Pulmonary artery endothelial cell (primary cell): ENCODE data around the gene MFSD6. TPM values are rescaled to one million over a fixed set of nuclear protein-coding genes. Genes with fewer than 3 reads are reported as not detected.
"Not testable (repeated sequence)": the region's sequence is repeated elsewhere in the genome, so short reads cannot be mapped to it uniquely, and the experiment has no call there.

ENCODE experiments used
- DNase-seq: peaks from one replicate; pipeline ENCODE4 v3.0.0-alpha.2; 2011; ENCODE audit warnings: low read depth, low spot score
- total RNA-seq: library from RNA; depleted of rRNA; stranded (reverse); fragments of >200 nt; gene quantifications from 2 replicates; pipeline ENCODE4 v1.2.3, GENCODE V29; 2014

Gene MFSD6
- total RNA-seq, 1 donor from 2014 or later: 10.0 TPM

DNA sequence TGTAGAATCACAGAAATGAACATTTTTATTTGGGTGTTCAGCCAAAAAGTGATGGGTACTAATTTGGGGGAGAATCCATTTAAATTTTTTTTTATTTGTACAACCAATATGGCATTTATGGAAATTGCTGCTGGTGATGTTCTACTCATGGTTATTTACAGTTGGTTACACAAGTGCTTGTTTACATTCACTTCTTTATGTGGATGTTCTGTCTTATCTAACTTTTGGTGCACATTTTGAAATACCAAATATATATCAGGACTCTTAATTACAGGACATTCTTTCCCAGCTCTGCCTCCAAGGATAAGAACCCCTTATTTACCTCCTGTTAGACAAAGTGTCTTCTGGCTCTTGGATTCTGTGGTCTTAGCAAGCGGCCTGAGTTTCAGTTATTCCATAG, 91.1 kb downstream of the MFSD6 start:
- no peak for DNase-seq

GRCh38 chr2:190500054-190500502, 91.9 kb downstream of the MFSD6 start:
- DNase-seq: no peak

DNA sequence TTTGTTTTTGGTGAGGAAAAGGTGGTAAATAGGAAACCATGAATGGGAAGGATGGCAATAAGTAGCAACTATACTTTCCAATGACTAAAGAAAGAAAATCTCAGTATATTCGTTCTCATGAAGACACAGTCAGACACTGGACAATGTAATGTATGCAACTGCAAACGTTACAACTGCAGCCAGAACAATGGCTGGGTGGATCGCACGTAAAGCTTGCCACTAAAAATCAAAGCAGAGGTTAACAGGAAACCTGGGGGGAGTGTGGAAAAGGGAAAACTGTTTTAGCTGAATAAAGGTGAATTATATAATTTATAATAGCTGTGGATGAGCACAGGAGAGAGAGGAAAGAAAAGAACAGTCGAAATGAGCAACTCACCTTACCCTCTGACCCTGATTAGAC, 93.1 kb downstream of the MFSD6 start:
- no peak for DNase-seq

DNA sequence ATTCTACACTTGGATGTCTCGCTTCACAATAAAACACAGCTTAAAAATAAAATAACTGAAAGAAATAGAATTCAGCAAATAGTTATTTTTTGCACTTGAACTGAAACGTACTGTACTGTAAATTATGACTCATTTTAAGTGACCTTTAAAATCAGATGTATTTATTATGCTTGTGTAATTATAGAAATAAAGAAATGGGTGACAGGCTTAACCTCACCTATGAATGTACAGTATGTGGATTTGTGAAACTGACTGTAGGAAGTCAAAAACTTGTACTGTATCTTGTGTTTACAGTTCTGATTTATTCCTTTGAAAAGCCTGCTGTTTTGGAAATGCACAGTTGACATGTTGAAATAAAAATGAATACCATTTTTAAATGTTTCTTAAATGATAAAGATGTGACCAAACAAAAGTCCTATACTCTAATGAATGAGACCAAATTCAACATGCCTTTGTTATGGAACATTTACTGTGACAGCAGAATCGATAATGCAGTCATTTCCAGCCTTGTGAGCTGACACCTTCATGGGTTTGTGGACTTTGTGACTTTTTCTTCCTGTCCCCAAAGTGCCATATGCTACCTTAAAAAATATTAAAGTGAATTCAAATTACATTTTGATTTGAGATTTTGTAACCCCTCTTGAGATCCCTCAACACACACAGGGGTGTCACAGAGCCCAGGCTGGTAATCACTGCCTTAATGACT, 93.7 kb downstream of the MFSD6 start:
- DNase-seq: no peak

GRCh38 chr2:190503088-190503487, 94.9 kb downstream of the MFSD6 start:
- no peak for DNase-seq

DNA sequence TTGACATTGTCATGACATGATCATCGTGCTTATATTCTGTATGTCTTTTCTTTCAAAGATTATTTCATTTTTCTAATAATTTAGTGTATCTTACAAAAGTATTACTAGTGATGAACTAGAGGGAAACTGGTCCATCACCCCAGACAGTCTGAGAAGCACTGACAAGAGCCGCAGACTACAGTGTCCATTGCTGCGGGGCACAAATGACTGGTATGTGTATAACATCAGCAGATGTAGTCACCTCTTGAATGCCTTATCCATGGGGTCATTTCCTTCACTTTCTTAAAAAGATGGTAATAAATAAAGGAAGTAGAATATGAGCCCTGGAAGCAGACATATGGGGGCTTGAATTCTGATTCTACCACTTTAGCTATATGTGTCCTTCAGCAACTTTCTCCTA, 96.8 kb downstream of the MFSD6 start:
- no peak for DNase-seq

DNA sequence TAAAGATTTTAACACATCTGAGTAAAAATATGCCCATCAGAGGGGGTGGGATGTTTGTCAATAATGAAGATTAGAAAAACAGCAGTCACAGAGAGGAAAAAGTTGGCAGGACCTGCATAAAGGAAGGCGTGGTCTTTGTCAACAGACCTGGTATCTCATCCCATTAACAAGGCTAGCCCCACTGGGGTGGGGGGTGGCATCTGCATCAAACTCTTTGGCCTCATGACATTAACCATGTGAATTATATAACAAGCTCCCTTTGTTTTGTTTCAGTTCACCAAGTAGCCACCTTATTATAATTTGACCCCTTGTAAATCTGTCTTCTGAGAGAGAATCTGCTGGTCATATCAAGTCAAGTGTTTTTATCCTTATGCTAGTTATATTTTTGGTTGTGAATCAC, 97.5 kb downstream of the MFSD6 start:
- no peak for DNase-seq

- DNase-seq: no peak
These were observed 98.5 kb downstream of the MFSD6 start for GRCh38 chr2:190506666-190507065.

GRCh38 chr2:190507135-190507534, 99.0 kb downstream of the MFSD6 start:
- DNase-seq: no peak

DNA sequence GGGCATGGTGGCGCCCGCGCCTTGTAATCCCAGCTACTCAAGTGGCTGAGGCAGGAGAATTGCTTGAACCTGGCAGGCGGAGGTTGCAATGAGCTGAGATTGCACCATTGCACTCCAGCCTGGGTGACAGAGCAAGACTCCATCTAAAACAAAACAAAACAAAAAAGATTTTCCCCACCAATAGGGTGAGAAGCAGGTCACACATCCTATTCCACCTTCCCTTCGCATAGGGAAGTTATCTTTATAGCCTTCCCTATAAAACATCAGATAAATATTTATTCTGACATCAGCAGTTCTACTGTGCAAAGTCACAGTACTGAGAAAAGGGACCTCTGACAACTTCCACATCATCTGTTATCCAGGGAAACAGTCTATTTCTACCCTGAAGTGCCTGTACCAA, 101.7 kb downstream of the MFSD6 start:
- DNase-seq: not testable (repeated sequence)

DNA sequence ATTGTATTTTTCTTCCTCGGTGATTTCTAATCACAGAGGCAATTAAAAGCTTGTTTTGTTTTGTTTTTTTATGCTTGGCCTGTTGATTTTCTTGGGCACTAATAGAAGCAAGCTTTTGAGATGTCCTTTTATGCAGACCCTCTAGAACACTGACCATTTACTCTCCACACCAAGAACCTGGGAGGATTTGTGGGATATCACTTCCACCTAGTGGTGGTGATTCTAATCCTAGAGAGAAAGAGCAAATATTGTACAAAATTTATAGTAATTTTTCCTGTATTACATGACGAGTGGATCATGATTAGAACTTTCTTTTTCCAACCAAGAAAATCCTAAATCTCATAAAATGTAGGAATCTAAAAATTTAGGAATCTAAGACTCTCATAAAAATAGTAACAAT, 102.9 kb downstream of the MFSD6 start:
- no peak for DNase-seq

DNA sequence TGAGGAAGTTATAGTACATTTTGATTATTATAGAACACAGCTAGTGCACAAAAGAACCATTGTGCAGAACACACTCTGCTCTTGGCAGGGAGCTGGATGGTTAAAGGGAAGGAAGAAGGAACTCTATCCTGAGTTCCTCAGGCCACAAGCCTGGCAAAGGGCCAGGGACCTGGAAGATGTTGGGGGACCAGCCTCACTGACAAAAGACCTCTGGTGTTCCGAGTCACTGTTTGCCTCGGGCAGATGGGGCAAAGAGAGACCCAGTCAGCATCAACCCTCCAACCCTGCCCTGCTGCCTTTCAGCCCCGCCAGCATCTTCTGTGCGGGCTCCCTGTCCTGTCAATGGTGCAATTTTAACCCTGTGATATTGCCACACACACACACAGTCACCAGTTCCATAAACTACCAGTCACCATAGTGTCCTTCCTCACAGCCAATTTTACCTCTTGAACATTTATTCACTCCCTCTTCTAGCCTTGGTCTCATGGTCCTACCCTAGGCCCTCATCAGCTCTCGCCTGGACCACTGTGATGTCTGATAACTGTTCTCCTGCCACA, 104.5 kb downstream of the MFSD6 start:
- no peak for DNase-seq

- no peak for DNase-seq
These were observed 105.7 kb downstream of the MFSD6 start for GRCh38 chr2:190513877-190514276.

- DNase-seq: no peak
These were observed 106.5 kb downstream of the MFSD6 start for GRCh38 chr2:190514676-190515075.

GRCh38 chr2:190515687-190516086, 107.5 kb downstream of the MFSD6 start:
- no peak for DNase-seq

DNA sequence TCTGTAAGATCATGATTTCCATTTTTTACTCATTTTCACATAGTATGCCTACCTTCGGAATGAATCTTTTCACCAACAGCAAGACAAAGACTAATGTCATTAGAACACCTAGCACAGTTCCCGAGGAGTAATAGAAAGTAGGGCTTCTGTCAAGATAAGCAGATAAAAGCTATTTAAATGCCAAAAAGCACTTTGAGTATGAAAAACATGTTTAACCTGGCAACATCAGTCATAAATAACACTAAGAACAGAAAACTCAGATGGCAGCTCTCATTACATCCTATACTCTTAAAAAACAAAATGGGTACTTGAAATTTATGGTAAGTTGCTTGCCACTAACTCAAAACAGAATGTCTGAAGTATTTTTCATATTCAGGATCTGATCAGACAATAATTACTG, 109.3 kb downstream of the MFSD6 start:
- DNase-seq: no peak

DNA sequence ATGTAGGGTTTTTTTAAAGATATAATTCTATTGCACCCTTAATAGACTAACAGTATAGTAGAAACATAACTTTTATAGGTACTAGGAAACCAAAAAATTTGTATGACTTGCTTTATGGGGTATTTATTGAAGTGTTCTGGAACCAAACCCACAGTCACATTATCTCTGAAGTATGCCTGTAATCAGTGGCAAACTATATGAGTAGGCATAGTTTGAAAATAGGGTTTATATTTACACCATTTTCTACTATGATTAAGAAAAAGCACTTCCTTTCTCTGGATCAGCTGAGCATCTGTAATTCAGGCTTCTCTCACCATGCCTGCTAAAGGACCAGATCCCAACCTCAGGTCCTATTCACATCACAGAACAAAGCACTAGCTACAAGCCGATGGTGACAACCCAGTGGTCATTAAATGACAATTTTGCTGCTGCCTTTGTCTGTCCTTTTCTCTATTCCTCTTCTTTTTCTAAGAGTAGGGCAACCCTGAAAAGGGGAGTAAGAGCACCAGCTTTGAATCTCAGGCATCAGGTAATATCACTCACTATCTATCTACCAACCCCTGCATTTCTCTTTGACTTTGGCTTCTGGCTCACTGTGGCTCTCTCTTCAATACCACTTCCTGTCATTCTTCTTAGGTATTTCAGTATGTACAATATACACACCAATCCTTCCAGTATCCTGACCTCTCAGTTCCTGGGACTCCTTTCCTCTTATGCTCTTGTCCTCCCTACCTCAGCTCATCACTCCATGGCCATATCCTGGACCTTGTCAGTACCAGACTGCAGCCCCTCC, 112.0 kb downstream of the MFSD6 start:
- no peak for DNase-seq

DNA sequence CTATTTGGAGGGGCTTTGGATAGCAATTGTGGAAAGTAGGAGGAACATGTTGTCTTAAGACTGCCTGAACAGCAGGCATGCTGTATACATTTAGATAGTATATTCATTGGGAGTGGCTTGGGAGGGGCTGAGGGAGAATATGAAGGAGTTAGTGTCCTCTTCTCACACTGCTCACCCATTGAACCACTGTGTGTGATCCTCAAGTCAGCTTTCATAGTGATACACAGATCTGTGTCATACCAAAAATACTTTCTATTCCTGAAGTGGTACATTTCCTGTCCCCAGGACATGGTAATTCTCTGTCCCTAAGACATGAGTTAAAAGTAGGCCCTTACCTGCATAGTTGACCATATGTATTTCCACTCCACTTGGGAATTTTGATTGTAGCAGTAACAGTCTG, 116.8 kb downstream of the MFSD6 start:
- DNase-seq: no peak

- DNase-seq: no peak
These were observed 118.1 kb downstream of the MFSD6 start for GRCh38 chr2:190526105-190526750.

DNA sequence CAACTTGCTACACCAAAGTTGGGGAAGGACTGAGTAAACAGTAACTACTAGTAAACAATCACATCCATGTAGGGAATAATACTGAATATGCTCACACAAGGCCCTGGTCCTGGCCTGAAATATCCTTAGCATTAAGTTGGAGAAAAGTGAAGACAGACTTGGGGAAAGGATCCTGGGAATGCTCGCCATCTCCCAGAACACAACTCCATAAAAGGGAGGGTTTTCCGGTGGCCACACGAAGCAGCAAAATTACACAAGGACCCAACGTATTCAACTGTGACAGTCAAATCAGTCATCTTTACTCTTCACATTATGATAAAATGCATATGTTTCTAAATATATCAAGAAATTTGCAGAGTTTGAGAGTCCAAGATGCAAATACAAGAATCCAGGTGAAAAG, 119.1 kb downstream of the MFSD6 start:
- no peak for DNase-seq

GRCh38 chr2:190527918-190528317, 119.8 kb downstream of the MFSD6 start:
- DNase-seq: no peak

GRCh38 chr2:190528521-190529001, 120.4 kb downstream of the MFSD6 start:
- no peak for DNase-seq
